HG02610 (cell line): Measurements from ENCODE around the gene MTFP1.
"Not testable (repeated sequence)": the region's sequence is repeated elsewhere in the genome, so short reads cannot be mapped to it uniquely, and the experiment has no call there.

ENCODE experiments used
- ATAC-seq: cut with Tn5 transposase; IDR thresholded peaks from one replicate; pipeline ENCODE4 v1.9.1; 2021; ENCODE audit warnings: mild to moderate bottlenecking, moderate library complexity; ENCODE audit not compliant: unreplicated experiment

The MTFP1 gene

DNA sequence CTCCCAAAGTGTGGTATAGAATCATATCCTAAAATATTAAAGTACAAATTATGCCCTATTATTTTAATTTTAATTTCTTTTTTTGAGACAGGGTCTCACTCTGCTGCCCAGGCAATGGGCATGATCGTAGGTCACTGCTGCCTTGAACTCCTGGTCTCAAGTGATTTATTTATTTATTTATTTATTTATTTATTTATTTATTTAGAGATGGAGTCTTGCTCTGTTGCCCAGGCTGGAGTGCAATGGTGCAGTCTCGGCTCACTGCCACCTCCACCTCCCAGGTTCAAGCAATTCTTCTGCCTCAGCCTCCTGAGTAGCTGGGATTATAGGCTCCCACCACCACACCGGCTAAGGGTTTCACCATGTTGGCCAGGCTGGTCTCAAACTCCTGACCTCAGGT, 24.5 kb upstream of the MTFP1 start:
- ATAC-seq = not testable (repeated sequence)

DNA sequence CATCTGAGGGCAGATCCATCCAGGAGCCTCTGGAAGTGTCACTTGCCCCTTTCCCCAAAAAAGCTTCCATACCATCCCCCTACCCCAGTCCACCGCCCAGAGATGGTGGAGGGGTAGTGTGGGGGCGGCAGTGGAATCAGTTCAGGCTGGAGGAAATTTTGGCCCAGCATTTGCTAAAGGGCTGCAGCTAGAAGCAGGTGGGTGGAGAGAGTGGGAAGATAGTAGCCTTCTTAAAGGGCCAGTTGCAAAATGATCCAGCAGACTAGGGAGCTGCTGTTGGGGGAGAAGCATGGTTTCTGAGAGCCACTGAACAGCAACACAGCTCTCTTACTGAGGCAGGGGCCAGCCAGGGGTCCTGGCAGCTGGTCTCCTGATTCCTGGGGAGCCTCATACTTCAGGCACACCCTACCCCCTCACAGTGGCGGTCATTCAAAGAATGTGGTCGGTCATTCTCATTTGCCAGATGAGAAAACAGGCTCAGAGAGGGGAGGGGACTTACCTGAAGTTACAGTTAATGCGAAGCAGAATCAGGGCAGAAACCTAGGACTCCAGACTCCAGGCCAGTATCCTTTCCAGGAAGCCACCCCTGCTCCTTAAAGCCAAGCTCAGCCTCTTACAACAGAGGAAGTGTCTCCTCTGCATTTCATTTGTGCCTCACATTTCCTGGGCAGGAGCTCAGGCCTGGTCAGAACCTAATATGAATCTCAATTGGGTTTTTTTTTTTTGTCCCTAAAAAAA, 23.4 kb upstream of the MTFP1 start:
- ATAC-seq = no peak

GRCh38 chr22:30402766-30403104, 22.8 kb upstream of the MTFP1 start:
- not testable (repeated sequence) for ATAC-seq

- no peak for ATAC-seq
Measured at GRCh38 chr22:30404307-30404706, 21.3 kb upstream of the MTFP1 start.

GRCh38 chr22:30405731-30406130, 19.8 kb upstream of the MTFP1 start:
- ATAC-seq = no peak

GRCh38 chr22:30406400-30406799, 19.2 kb upstream of the MTFP1 start:
- no peak for ATAC-seq

- ATAC-seq = no peak
Measured at GRCh38 chr22:30408388-30409102, 17.0 kb upstream of the MTFP1 start.

GRCh38 chr22:30411780-30412179, 13.8 kb upstream of the MTFP1 start:
- ATAC-seq = no peak

DNA sequence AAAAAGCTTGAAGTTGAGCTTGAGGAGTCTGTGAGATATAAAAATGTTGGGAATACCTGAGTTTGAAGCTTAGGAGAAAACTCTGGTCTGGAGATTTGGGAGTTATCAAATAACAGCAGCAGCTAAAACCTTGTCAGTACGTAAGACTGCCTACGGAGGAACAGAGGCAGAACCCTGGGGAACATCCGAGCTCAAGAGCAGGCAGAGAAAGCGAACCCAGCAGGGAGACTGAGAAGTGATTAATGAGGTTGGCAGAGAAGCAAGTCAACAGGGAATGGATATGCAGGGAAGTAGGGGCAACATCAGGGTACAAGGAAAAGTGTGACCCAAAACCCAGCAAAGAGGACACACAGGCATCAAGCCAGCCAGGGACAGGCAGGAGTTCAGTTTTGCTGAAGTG, 12.6 kb upstream of the MTFP1 start:
- no peak for ATAC-seq

DNA sequence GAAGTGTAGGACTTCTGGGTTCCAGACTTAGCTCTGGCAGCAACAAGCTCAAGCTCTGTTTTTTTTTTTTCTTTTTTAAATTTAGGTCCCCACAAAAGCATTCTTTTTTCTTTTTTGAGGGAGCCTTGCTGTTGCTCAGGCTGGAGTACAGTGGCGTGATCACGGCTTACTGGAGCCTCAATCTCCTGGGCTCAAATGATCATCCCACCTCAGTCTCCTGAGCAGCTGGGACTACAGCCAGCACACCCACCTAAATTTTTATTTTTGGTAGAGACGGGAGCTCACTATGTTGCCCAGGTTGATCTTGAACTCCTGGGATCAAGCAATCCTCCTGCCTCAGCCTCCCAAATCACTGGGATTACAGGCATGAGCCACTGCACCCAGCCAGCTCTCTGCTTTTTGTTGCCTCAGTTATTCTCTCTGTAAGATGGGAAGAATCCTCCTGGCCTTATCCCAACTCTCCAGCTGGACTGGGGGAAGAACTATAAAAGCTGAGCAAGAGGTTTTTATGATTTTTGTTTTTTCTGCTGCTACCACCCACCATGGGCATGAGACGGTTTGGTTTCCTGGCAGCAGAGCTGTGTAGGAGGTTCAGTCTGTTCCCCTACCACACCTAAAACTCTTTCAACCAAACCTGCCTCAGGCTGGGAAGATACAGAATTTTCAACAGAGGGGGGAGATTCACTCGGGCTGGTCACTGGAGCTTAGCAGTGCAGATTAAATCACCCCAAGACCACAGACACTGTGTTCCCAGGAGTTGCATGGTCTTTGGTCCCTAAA, 11.6 kb upstream of the MTFP1 start:
- ATAC-seq = no peak

GRCh38 chr22:30414525-30415047, 11.0 kb upstream of the MTFP1 start:
- ATAC-seq = no peak

DNA sequence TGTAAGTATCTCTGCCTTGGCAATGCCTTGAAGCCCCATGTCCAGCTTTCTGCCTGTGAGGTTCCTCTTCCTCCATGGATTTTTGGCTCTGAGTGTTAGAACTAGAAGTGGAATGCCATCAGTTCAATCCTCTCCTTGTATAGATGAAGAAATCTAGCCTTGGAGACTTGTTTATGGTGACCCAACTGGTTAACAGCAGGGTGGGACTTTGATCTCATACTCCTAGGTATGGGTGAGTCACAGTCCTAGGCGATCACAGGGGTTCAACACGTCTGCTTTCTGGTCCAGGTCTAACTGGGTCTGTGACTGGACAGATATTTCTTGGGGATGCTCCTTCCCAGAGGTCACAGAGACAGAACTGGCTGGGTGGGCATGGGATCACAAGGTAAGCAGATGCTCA, 9.2 kb upstream of the MTFP1 start:
- ATAC-seq = no peak

GRCh38 chr22:30416837-30417236, 8.7 kb upstream of the MTFP1 start:
- no peak for ATAC-seq

- no peak for ATAC-seq
Measured at GRCh38 chr22:30420347-30421125, 5.0 kb upstream of the MTFP1 start.

DNA sequence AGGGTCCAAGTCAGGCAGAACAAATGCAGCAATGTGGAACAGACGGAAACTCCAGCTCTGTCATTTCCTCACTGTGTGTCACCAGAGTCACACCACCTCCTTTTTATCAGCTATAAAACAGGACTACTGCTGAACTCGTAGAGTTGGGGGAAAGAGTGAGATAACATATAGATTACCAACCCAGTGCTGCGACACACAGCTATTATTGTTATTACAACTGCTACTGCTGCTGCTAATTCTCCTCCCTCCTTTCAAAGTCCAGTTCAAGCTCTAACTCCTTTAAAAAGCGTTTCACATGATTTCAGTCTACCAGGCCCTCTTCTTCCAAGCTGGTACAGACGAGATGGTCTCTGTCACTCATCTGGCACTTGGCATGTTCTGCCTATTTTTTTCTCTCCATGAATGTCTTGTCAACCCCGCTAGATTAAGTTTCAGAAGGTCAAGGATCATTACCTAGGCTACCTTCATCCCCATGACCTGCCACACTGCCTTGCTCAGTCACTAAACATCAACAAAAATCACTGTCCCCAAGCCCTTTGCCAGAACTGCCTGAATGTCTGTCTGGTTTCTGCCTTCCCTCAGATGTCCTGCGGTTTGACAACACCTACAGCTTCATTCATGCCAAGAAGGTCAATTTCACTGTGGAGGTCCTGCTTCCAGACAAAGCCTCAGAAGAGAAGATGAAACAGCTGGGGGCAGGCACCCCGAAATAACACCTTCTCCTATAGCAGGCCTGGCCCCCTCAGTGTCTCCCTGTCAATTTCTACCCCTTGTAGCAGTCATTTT, 3.7 kb upstream of the MTFP1 start:
- ATAC-seq = no peak

DNA sequence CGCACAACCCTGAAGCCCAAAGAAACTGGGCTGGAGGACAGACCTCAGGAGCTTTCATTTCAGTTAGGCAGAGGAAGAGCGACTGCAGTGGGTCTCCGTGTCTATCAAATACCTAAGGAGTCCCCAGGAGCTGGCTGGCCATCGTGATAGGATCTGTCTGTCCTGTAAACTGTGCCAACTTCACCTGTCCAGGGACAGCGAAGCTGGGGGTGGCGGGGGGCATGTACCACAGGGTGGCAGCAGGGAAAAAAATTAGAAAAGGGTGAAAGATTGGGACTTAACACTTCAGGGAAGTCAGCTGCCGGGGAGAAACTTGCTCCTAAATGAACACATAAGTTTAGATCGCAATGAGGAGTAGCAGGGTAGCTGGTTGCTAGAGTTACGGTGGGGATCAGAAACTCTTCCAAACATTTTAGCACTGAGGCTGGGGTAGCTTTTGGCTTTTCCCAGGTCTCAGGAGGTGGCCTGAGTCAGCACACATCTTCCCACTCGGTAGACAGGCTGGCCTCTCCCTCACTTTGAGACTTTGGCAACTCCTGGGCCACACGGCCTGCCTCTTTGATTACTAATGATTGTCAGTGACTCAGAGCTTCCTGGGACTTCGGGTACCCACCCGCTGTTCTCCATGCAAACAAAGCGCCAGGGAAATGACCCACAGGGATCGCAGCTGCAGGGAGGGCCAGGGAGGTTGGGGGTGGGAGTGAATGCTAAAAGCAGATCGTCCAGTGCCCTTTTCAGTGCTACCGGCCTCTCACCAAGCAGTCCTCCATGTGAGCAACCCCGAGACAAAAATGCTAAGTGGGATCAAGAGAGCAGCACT, 2.9 kb upstream of the MTFP1 start:
- ATAC-seq = no peak

GRCh38 chr22:30423301-30423958, 2.1 kb upstream of the MTFP1 start:
- peak; percentile 23 for ATAC-seq

- ATAC-seq = peak; percentile 85
Measured at GRCh38 chr22:30423959-30424533, 1.5 kb upstream of the MTFP1 start.
